Measurements from ENCODE around the gene RHBDF1. TPM values are rescaled to one million over a fixed set of nuclear protein-coding genes. Genes with fewer than 3 reads are reported as not detected.

Gene RHBDF1
- total and polyA plus RNA-seq, 2 experiments from 2014 or later: 27.9 to 28.2 TPM

DNA sequence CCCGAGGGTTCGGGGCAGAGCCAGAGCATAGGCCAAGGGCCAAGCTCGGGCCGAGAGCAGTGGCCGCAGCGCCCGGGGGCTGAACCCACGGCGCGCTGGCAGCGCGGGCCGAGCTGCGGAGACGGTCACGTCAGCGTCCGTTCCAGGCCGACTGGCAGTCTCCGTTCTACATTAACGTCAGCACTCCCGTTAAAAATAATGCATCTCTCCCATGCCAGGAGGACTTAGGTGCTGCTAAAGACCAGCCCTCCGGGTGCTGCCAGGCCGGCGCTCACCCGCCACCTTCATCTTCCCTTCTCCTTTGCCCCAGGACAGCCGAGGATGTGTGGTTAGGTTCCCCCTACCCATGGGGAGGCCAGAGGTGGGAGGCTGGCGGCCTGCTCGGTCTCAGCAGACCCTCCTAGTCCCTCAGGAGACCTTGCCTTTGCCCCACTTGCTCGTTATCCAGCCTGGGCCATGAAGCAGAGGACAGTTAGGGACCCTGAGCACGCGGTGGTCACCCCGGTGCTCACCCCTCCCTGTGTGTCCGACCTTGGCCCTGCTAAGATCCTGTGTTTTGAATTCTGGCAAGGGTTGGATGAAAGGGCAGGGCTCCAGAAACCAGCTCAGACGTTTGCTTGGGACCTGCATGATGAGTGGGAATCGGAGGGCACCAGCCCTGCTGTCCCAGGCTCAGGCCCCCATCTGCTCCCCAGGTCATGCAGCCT is 6.2 kb upstream of the RHBDF1 start:
- H3K4me1 ChIP-seq (ENCODE audit: low read depth): peaks cover 25% of the 10 kb centered on the region
- TF ChIP-seq, protein P1, sequence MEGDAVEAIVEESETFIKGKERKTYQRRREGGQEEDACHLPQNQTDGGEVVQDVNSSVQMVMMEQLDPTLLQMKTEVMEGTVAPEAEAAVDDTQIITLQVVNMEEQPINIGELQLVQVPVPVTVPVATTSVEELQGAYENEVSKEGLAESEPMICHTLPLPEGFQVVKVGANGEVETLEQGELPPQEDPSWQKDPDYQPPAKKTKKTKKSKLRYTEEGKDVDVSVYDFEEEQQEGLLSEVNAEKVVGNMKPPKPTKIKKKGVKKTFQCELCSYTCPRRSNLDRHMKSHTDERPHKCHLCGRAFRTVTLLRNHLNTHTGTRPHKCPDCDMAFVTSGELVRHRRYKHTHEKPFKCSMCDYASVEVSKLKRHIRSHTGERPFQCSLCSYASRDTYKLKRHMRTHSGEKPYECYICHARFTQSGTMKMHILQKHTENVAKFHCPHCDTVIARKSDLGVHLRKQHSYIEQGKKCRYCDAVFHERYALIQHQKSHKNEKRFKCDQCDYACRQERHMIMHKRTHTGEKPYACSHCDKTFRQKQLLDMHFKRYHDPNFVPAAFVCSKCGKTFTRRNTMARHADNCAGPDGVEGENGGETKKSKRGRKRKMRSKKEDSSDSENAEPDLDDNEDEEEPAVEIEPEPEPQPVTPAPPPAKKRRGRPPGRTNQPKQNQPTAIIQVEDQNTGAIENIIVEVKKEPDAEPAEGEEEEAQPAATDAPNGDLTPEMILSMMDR (IDR thresholded peaks at IDR 0.05; ENCODE audit: low read depth, low read length): no peak
- H3K9me3 ChIP-seq (ENCODE audit: low read depth): no peaks in the 10 kb centered on the region
- no peaks in the 10 kb centered on the region for H3K36me3 ChIP-seq
- DNase-seq (ENCODE audit: low read depth in 1 of 2, low spot score in 1 of 2): peak; percentile 54 to 63
- H3K4me3 ChIP-seq: peak overlapping the region; percentile 51
- H3K27me3 ChIP-seq: no peaks in the 10 kb centered on the region
- H3K27ac ChIP-seq: no peak overlapping the region

DNA sequence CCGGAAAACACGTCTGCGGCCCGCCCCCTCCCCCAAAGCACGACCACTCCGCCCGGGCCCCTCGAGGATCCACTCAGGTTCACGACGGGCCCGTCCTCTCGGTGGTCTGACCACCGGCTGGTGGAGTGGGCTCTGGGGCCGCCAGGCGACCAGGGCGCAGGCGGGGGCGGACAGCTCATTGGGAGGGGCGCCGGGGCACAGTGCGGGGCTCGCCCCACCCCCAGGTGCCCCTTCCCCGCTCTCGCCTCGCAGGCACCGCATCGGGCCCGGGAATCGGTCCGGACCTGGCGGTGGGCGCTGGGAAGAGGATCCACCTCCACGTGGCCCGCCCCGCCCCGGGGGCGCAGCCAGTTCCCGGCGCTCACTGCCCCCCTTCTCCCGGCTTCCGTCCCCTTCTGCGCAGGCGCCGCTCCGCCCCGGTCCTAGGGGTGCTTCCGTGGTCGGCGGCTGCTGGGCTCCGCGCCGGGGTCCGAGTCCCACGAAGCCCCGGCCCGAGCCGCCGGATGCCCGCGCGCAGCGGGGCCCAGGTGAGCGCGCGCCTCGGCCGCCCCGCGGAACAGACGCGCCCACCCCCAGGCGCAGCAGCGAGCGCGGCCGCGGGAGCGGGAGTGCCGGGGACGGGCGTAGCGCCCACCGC is 5.5 kb upstream of the RHBDF1 start, which contains the start of gene MPG:
Gene MPG, plus strand, starts transcription at position 419 of the 637 bp plus-strand sequence. Its CDS starts 85 bp downstream, at position 504.
- Histone ChIP-seq H3K27me3 (no peaks in the 10 kb centered on the region), H3K9me3 (ENCODE audit: low read depth) (no peaks in the 10 kb centered on the region), H3K36me3 (no peaks in the 10 kb centered on the region), H3K27ac (no peak within 1 kb of the TSS), H3K4me3 (peak within 1 kb of the TSS; percentile 51), H3K4me1 (ENCODE audit: low read depth) (peaks cover 25% of the 10 kb centered on the region)
- DNase-seq (ENCODE audit: low read depth in 1 of 2, low spot score in 1 of 2): peak; percentile 87
- TF ChIP-seq, protein P1 (IDR thresholded peaks at IDR 0.05; ENCODE audit: low read depth, low read length): no peak

DNA sequence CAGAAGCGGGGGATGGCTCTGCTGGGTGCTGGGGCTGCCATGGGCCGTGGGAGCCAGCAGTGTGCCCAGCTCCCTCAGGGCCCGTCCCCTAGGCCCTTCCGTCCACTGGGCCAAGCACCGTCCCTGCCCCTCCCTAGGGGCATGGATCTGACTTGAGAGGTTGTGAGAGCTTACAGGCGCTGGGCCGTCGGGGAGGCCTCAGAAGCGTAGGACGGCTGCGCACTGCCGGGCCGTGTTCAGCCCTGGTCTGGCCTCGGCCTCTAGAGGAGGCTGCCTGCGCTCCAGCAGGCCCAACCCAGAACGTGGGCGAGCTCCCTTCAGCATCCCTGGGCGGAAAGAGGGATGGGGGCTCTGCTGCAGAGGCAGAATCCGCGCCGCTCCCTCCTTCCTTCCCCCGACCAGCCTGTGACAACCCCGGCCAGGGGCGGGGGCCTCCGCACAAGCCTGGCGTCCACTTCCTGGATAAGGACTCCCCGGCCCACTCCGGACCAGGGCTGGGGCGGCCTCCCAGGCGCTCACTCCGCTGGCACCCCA is 4.9 kb upstream of the RHBDF1 start:
- TF ChIP-seq, protein P1 (IDR thresholded peaks at IDR 0.05; ENCODE audit: low read depth, low read length): no peak
- Histone ChIP-seq H3K4me3 (peak overlapping the region; percentile 51), H3K27ac (no peak overlapping the region), H3K27me3 (no peaks in the 10 kb centered on the region), H3K4me1 (ENCODE audit: low read depth) (peaks cover 29% of the 10 kb centered on the region), H3K9me3 (ENCODE audit: low read depth) (no peaks in the 10 kb centered on the region), H3K36me3 (no peaks in the 10 kb centered on the region)
- DNase-seq (ENCODE audit: low read depth in 1 of 2, low spot score in 1 of 2): peak; percentile 38 to 83

DNA sequence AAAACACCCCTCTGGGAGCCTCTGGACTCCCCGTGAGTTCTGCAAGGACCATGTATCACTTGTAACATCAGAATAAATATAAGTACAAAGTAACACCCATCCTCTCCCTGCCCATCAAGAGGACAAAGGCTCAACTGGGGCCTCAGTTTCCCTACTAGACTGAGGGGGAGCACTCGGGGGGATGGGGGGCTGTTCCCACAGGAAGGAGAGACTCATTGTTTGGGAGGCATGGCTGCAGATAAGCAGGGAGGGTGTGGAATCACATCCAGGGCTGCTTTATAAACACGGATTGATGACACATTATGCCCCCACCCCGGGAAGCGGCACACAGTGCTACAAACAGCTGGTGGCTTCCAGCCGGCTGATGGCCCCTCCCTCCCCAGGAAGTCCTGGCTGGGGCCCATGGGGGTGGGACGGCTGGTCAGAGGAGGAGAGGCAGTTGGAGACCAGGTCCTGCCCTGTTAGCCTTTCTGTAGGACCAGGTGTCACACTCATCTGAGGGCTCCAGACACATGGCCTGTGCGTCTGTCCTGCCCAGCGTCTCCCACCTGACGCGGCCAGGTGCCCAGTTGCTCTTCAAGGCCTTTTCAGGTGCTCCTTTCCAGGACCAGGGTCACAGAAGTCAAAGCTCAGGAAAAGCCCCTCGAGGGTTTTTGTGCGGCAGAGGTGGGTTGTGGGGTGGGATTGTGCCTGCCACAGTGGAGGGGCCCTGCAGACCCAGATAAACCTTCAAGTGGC is 4.3 kb upstream of the RHBDF1 start:
- H3K4me1 ChIP-seq (ENCODE audit: low read depth): peaks cover 29% of the 10 kb centered on the region
- H3K27me3 ChIP-seq: no peaks in the 10 kb centered on the region
- no peaks in the 10 kb centered on the region for H3K36me3 ChIP-seq
- H3K9me3 ChIP-seq (ENCODE audit: low read depth): no peaks in the 10 kb centered on the region
- H3K27ac ChIP-seq: no peak overlapping the region
- peak in 1 of 2 donors; percentile 79 for DNase-seq (ENCODE audit: low read depth in 1 of 2, low spot score in 1 of 2)
- TF ChIP-seq, protein P1 (IDR thresholded peaks at IDR 0.05; ENCODE audit: low read depth, low read length): no peak
- H3K4me3 ChIP-seq: no peak overlapping the region
